ENCODE results near the gene HDAC1. TPM values are rescaled to one million over a fixed set of nuclear protein-coding genes. Genes with fewer than 3 reads are reported as not detected.

Gene HDAC1
- total RNA-seq, 1 donor from 2014 or later: 50.4 TPM

DNA sequence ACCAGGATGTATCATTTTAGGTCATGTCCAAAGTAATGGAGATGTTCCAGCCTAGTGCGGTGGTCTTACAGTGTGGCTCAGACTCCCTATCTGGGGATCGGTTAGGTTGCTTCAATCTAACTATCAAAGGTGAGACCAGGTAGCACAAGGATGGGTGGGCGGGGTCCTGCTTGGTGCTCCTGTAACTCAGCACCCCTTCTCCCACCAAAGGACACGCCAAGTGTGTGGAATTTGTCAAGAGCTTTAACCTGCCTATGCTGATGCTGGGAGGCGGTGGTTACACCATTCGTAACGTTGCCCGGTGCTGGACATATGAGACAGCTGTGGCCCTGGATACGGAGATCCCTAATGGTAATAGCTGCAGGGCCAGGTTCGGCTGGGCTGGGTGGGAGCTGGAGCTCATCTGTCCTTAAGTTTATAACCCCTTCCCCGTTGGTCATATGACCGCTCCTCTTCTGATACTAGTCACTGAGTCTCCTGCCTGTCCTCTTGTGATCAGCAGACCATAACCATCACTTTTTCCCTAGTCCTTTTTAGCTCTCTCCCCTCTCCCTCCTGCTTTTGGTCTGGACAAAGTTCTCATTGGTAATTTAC lies 38.8 kb downstream of the HDAC1 start:
- no peak for DNase-seq

DNA sequence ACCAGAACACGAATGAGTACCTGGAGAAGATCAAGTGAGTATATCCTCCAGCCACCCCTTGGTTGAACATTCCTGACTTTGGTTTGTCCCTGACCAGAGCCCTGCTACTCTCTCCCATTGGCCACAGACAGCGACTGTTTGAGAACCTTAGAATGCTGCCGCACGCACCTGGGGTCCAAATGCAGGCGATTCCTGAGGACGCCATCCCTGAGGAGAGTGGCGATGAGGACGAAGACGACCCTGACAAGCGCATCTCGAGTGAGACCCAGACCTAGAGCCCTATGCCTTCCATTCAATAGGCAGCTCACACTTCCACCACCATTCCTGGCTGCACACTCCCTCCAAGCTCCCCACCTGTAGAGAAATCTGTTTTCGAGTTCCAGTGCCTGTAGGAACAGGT lies 39.7 kb downstream of the HDAC1 start:
- no peak for DNase-seq

DNA sequence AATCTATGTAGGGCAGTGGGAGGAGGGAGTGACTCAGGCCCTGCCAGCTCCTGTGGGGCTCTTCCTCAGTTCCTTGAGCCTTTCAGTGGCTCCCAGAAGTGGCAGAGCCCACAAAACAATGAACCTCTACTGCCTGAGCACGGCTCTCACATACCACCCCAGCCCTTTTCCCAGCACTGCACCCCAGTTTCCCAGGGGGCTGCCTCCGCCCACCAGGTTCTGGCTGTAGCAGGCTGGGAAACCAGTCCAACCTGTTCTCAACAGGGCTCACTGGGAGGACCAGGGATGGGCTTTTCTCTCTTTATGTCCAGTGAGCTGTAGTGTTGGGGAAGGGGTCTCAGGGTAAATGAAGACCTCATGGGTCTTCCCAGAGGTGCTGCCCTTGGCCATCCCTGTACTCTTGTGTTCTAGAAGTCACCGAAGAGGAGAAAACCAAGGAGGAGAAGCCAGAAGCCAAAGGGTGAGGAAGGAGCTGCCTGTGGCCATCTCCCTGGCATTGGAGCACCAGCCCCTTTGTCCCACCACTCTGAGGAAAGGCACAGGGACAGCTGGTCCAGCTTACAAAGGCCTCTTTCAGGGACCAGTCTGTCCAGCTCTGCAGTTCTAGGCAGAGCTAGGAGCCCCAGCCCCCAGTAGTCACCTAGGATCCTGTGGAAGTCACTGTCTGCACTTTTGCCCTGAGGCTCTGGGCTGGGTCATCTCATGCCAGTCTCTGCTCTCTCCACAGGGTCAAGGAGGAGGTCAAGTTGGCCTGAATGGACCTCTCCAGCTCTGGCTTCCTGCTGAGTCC lies 40.6 kb downstream of the HDAC1 start:
- DNase-seq: no peak

DNA sequence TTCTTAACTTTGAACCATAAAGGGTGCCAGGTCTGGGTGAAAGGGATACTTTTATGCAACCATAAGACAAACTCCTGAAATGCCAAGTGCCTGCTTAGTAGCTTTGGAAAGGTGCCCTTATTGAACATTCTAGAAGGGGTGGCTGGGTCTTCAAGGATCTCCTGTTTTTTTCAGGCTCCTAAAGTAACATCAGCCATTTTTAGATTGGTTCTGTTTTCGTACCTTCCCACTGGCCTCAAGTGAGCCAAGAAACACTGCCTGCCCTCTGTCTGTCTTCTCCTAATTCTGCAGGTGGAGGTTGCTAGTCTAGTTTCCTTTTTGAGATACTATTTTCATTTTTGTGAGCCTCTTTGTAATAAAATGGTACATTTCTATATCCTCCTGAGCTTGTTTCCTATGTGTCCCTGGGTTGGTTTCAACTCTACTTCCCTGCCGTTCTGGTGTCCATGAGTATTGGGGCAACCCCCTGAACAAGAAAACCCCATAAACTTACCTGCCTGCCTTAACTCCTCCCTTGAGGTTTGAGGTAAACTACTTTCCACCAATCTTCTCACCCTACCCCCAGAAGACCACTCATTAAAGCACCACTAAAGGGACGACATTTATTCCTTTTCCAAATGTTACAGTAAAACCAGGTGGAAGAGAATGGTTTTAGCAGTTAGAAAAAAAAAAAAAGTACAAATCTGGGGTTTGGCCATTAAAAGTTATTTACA lies 41.5 kb downstream of the HDAC1 start:
- DNase-seq: no peak

DNA sequence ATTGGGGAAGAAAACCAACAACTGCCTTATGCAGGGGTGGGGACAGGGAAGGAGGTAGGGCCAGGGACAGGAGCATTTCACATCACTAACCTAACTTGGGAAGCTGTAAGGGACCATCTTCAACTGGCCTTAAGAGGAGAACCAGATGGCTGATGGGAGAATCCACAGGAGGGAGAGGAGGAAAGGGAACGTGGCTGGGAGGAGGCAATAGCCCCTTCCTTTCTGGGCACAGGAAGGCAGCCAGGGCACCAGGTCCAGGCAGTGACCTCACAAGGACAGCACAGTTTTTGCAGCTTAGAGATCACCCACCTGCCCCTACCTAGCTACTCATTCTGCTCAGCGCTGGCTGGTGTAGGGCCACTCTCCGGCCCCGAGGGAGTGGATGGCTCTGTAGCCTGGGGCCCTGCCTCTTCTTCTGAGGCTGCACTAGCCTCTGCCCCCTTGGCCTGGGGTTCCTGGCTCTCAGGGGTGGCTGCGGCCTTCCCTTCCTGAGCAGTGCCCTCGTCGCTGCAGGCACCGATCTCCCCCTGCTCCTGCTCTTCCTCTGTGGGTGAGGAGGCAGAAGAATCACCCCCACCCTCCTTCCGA lies 42.5 kb downstream of the HDAC1 start:
- no peak for DNase-seq

DNA sequence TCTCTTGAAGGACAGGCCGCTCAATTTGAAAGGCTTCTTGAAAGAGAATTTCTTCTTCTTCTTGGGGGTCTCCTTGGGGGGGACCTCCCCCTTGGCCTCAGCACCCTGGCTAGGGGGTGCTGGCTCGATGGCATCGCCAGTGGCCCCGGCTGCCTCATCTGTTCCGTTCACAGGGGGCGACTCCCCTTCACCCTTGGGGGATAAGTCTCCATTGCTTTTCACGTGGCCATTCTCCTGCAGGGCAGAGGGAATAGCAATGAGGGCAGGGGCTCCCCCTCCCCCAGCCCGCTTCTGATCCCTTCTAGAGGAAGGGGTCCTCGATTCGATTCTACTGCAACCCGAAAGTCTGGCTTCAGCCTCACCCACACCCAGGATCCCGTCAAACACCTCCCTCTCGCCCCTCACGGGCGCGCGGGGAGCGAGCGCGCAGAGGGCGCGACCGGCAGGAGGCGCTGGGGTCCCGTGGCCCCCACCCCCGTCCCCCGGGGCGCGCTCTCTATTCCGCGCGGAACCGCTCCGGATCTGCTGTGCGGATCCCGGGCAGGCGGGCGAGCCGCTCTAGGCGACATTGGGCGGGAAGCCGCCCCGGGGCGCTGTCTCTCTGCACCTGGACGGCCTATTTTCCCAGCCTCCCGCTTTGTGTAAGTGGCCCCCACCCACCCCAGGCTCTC lies 43.1 kb downstream of the HDAC1 start:
- DNase-seq: no peak

DNA sequence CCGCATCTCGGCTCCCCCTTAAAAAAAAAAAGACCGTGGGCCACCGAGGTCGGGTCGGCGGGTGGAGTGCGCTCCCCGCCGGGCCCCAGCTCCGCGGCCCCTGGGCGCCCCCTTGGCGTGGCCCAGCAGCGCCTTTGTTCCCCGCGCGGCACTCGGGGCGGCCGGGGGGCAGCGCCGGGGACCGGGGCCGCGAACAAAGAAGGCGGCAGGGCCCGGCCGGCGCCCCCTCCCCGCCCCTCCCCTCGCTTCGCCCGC lies 43.6 kb downstream of the HDAC1 start:
- DNase-seq: no peak

DNA sequence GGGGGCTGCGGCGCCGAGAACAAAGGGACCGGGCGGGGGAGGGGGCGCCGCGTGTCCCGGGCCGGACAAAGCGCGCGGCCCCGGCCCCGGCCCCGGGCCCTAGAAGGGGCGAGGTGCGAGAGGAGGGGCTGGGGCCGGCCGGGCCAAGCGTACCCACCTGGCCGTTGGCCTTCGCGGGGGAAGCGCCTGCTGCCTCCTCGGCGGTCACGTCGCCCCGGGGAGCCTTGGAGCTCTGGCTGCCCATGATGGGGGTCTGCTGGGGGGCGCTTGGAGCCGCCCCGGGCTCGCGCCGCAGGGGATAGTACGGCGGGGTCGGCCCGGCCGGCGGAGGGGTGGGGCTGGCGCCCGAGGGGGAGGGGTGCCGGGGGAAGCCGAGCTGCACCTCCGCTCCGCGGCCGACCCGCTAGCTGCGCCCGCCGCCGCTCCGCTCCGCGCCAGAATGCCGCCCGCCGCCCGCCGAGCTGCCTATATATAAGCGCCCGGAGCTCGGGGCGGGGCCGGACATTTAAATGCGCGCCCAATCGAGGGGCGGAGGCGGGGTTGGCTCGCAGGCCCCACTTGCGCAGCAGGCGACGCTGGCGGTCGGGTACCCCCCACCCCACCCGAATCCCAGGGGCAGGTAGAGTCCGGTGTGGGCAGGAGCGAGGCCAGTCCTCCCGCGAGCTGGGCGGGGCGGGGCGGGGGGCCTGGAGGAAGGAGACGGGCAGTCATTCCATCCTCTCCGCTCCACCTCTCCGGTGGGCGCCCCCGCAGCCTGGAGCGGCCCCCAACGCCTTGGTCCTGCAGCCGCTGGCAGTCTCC lies 44.1 kb downstream of the HDAC1 start, which contains the start of gene MARCKSL1:
Gene MARCKSL1 (minus strand): TSS at position 444 of the 801 bp plus-strand sequence. CDS start 200 bp downstream, at position 244.
- peak; percentile 28 for DNase-seq

DNA sequence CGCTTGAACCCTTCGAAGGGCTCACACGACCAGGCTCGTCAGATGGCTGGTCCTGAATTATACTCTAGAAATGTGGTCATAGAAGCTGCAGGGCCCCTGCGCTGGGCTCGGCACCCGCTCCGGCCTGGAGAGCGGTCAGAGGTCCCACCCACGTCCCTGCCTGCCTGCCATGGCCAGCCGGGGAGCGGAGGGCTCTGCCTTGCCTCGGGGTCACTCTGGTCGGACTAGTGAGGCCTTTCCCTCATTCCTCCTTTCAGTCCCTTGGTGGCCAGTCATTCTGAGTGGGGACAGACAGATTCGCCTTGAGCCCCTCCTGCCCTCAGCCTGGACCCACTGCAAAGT lies 44.7 kb downstream of the HDAC1 start:
- no peak for DNase-seq

DNA sequence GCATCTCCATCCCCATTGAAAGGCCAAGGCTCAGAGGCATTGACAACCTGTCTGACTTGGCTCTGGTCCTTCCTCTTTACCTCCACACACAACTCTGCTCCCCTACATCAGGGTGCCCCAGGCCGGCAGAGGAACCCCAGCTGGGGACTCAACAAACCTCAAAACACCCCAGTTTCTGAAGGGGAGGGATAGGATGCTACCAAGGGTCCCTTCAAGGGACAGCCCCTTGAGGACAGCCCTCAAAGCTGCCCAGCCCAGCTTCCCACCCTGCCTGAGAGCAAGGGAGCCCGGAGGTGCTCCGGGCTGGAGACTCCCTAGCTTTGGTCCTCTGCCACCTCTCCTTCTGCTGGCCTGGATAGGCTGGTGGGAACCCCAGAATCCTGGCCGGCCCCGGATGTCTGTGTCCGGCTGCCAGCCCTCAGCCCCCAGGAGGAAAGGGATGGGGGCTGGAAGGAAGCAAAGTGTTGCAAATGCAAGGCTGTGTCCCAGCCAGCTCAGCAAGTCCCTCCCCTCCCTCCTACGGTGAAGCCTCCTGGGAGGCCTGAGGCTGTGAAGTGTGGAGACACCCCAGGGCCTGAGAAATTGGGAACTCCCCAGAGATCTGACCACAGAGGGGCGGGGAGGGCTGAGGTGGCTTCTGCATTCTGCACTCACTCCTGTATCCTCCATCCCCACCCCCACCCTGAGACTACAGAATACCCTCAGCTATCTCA lies 45.2 kb downstream of the HDAC1 start:
- no peak for DNase-seq

DNA sequence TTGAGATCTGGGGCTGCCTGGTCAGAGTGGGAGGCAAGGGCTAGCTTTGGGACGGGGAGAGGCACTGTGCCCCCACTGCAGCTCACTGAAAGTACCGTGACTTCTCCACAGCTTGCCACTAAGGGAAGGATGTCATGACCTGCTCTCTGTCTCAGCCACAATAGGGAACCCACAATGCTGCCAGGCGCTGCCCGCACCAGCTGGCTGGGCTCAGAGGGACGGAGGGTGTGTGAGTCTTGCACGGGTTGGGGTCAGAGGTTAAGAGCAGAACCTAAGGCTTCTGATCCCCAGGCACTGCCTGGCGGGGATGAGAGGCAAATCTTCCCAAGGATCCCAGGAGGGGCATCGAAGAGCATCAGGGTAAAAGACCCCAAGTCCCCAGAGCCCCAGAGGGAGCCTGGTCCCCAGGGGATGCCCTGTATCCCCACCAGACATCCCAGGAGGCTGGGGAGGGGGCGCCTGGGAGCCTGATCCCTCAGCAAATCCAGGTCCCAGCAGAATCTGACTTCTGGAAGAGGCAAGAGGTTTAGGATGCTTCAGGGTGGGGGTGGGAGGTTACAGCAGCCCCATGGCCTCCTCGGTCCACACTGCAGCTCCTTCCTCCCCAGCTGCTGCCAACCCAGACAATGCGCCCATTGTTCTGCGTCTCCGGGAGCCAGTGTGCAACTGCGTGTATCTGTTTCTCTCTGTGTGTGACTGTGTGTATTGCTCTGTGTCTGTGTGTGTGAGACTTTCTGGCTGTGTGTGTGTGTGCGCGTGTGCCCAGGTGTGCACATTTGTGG lies 46.2 kb downstream of the HDAC1 start:
- no peak for DNase-seq

DNA sequence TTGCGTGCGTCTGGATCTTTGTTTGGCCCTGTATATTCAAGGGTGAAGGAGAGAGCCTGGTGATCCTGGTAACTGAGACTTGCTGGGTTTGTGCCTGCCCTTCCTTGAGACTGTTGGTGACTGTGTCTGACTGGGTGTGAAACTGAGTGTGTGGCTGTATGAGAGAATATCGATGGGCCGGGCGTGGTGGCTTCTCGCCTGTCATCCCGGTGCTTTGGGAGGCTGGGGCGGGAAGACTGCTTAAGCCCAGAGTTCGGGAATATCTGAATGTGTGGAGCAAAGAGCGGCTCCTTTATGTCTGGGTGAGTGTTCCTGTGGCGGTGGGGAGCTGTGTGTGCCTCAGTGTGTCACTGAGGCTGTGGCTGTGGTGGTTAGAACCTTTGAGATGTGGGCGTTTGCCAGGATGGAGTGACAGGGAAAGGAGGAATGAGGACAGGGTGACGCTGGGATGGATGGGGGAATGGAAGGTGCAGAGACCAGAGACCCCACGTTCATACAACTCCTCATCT lies 46.8 kb downstream of the HDAC1 start:
- DNase-seq: no peak

DNA sequence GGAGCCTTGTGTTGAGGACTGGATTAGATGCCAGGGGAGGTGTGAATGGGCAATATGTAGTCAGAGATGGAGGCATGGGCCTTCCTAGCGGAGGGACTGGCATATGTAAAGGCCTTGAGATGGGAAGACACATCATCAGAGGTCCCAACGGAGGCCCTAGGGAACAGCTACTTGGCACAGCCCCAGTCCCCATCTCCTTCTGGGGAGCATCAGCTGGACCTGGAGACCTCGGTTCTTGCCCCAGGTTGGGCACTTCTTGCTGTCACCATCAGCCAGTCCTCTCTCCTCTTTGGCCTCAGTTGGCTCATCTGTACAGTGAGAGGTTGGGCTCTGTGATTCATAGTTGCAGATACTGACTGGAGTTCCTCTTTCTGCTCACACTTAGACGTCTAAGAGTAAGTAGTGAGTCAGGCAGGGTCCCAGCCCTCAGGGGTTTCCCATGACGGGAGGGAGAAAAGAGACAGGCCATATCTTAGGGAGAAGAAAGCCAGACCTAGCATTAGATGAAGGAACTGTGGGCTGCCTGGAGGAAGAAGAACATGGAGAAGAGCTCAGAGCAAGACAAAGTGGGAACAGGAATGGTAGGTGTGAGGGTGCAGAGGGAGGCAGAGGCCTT lies 47.6 kb downstream of the HDAC1 start:
- no peak for DNase-seq

DNA sequence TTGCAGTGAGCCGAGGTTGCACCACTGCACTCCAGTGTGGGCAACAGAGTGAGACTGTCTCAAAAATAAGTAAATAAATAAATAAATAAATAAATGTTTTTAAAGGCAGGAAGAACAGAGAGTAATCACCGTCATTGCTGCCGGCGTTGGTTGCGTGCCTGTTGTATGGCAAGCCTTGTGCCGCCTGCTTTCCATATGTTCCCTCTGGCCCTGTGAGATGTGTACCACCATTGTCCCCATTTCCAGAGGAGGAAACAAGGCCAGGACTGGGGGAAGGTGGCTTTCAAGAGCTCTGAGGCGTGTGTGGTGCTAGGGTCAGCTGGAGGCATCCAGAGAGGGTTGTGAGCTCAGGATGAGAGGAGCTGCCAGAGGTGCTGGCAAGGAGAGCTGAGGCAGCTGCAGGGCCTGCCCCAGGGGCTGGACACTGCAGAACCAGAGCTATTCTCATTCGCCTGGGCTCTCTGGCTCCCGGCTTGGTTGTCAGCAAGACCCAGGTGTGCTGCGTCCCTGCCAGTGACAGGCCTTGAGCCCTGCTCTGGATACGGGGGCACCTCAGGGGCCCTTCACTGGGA lies 49.4 kb downstream of the HDAC1 start:
- DNase-seq: no peak

DNA sequence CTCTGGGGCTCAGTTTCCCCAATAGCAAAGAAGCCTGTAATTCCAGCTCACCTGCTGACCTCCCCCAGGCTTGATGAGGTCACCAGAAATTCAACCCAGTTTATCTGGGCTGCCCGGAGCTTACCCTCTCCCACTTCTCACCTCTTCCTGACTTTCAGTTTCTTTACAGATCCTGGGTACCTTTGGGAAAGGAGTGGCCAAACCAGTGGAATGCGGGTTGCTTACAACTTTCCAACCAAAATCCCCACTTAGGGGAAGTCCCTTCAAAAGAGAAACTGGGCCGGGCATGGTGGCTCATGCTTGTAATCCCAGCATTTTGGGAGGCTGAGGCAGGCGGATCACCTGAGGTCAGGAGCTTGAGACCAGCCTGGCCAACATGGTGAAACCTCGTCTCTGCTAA lies 50.1 kb downstream of the HDAC1 start:
- DNase-seq: no peak

DNA sequence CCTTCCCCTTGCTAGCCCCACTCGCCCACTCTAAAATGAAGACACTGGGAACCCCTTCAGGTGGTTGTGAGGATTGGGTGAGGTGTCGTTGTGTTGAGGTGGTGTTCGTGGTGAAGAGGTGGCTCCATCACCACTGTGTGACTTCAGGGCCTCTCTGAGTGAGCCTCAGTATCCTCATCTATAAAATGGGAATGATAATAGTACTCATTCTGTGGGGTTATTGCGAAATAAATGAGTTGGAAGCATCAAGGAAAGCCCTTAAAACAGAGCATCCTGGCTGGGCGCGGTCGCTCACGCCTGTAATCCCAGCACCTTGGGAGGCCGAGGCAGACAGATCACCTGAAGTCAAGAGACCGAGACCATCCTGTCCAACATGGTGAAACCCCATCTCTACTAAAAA lies 50.8 kb downstream of the HDAC1 start:
- DNase-seq: no peak

DNA sequence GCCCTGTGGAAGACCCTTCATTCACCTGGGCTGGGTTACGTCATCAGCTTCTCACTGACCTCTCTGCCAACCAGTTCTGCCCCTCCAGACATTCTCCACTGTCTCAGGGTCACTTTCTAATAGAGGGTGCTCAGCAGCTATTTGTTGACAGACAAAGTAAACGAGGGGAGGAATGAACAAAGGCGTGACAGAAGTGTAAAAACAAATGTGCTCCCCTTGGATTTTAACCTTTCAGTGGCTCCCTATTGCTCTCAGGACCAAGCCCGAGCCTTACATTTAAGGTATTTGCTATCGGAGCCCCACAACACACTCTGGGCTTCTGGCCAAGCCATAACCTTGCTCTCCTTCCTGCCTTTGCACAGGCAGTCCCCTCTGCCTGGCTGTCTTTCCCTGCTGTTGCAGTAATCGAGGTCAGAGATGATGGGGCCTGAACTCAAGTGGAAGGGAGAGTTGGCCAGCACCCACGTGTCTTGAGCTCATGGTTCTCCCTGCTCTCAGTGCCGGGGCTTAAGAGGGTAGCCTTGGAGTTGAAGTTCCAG lies 53.5 kb downstream of the HDAC1 start:
- DNase-seq: no peak

DNA sequence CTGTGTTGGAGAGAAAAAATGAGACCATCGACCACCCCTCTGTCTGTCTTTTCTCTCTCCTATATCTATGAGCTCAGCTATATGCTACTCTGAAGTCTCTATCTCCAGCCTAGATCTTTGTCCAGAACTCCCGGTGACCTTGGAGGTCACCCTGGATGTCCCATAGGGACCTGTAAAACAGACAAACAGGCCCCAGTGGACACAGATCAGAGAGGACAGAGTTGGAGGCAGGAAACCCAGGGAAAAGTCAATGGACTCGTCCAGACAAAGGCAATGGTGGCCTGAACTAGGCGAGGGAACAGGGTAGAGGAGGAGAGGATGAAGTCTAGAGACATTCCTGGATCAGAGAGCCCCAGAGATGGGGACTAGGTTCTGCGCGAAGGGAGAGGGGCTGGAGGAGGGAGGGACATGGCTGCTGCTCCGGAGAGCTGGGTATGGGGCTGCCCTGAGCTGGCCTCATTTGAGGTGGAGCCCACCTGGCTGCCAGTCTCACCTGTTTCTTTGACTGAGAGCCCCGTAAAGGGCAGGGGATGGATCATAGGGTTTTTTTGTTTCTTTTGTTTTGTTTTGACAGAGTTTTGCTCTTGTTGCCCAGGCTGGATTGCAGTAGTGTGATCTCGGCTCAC lies 54.8 kb downstream of the HDAC1 start:
- no peak for DNase-seq
